ENCODE results near the gene GPR25.

- TF ChIP-seq CTCF (conservative IDR thresholded peaks at IDR 0.05; ENCODE audit: low read depth, low read length) (no peak), EZH2 (IDR thresholded peaks at IDR 0.05; ENCODE audit: borderline replicate concordance, low read depth, low read length, poor library complexity, severe bottlenecking) (no peak)
These were observed 41.7 kb upstream of the GPR25 start for GRCh38 chr1:200831091-200831490.
